ENCODE measurements around the gene TMEM135.

Gene TMEM135

DNA sequence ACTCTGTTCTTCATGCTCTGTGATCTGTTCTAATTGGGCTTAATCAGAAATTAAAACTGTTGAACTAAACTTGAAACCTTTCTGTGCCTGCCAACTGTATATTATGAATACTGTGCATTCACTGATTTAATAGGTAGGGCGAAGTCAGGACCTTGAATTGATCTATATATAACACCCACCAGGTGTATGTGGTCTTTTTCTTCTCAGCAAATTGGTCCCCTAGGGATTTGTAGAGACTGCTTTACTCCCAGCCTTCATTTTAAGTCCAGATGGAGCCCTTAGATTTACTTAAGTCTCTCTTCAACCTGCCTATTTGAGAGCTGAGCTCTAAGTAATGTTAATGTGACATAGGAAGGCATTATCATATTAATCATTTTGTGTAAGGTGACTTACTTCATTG lies 257.5 kb downstream of the TMEM135 start:
- no peak overlapping the region for H3K4me3 ChIP-seq (ENCODE audit: low read depth, low read length)
- no peak for DNase-seq (ENCODE audit: low read depth)
- TF ChIP-seq, protein P1, sequence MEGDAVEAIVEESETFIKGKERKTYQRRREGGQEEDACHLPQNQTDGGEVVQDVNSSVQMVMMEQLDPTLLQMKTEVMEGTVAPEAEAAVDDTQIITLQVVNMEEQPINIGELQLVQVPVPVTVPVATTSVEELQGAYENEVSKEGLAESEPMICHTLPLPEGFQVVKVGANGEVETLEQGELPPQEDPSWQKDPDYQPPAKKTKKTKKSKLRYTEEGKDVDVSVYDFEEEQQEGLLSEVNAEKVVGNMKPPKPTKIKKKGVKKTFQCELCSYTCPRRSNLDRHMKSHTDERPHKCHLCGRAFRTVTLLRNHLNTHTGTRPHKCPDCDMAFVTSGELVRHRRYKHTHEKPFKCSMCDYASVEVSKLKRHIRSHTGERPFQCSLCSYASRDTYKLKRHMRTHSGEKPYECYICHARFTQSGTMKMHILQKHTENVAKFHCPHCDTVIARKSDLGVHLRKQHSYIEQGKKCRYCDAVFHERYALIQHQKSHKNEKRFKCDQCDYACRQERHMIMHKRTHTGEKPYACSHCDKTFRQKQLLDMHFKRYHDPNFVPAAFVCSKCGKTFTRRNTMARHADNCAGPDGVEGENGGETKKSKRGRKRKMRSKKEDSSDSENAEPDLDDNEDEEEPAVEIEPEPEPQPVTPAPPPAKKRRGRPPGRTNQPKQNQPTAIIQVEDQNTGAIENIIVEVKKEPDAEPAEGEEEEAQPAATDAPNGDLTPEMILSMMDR (conservative IDR thresholded peaks at IDR 0.05; ENCODE audit: low read depth, low read length): no peak

DNA sequence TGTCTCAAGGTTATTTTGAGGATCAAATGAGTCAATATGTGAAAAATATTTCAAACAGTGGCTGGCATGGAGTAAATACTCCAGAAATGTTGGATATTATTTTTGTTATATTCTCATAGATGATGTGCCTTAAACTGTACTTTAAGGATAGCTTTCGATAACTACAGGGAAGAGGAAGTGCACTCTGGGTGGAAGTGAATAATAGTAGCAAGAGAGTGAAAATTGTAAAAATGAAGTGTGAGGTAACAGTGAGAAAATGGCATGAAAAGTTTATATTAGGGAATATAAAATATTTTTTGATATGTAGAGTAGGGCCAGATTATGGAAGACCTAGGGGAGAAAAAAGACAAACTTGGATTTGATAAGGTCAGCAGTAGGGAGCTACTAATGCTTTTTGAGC lies 258.9 kb downstream of the TMEM135 start:
- no peak overlapping the region for H3K4me3 ChIP-seq (ENCODE audit: low read depth, low read length)
- DNase-seq (ENCODE audit: low read depth): no peak
- TF ChIP-seq, protein P1 (conservative IDR thresholded peaks at IDR 0.05; ENCODE audit: low read depth, low read length): no peak

DNA sequence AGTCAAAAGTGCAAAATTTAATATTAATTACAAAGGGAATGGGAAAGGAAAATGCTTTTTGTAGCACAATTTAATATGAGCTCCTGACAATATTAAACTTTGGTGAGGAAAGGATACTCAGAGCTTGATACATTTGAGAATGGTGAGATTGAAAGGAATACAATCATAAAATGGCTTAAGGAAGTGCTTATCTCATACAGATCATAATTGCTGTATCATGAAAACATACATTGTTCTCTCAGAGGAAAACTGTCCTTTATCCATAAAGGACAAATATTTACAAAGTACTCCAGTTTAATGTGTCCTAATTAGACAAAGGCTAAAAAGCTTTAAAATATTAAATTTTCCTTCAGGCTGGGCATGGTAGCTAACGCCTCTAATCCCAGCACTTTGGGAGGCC lies 260.4 kb downstream of the TMEM135 start:
- TF ChIP-seq, protein P1 (conservative IDR thresholded peaks at IDR 0.05; ENCODE audit: low read depth, low read length): no peak
- DNase-seq (ENCODE audit: low read depth): no peak

DNA sequence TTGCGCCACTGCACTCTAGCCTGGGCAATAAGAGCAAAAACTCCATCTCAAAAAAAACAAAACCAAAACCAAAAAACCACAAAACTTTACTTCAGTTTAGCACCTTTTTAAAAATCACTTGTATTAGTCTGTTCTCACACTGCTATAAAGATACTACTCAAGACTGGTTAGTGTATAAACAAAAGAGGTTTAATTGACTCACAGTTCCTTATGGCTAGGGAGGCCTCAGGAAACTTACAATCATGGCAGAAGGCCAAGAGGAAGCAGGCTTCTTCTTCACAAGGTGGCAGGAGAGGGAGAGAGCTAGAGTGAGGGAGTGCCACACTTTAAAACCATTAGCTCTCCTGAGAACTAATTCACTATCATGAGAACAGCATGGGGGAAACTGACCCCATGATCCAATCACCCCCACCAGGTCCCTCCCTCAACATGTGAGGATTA lies 261.3 kb downstream of the TMEM135 start:
- TF ChIP-seq, protein P1 (conservative IDR thresholded peaks at IDR 0.05; ENCODE audit: low read depth, low read length): no peak
- no peak for DNase-seq (ENCODE audit: low read depth)
- H3K4me3 ChIP-seq (ENCODE audit: low read depth, low read length): no peak overlapping the region

More for the DNA sequence above, 260.4 kb downstream of the TMEM135 start:
- H3K4me3 ChIP-seq (ENCODE audit: low read depth, low read length): no peak overlapping the region

DNA sequence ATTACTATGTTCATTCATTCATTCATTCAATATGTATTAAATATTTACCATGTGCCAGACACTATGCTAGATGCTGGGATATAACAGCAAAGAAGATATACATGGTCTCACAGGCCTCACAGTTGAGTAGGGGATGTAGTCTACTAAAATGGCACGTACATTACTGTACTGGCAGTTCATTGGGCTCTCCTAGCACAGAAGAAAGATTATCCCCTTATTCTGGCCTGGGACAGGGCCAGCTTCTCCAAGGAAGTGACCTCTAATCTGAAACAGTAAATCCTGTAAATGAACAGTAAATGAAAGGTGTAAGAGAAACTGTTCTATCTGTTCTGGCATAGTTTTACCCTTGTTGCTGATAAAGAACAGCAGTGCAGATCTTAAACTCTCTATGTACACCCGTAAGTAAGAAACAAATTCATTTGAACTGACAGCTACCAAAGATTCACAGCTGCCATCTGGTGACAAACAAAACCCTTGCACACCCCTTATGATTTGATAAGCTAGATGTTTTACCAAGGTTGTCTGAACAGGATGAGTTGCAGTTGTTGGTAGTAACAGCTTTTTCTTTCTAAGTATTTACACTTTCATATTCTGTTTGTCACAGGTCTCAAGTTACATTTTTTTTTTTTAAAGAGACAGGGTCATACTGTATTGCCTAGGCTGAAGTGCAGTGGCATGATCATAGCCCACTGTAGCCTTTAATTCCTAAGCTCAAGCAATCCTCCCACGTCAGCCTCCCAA lies 263.1 kb downstream of the TMEM135 start:
- H3K4me3 ChIP-seq (ENCODE audit: low read depth, low read length): no peak overlapping the region
- DNase-seq (ENCODE audit: low read depth): peak; percentile 29
- TF ChIP-seq, protein P1 (conservative IDR thresholded peaks at IDR 0.05; ENCODE audit: low read depth, low read length): peak; percentile 3

DNA sequence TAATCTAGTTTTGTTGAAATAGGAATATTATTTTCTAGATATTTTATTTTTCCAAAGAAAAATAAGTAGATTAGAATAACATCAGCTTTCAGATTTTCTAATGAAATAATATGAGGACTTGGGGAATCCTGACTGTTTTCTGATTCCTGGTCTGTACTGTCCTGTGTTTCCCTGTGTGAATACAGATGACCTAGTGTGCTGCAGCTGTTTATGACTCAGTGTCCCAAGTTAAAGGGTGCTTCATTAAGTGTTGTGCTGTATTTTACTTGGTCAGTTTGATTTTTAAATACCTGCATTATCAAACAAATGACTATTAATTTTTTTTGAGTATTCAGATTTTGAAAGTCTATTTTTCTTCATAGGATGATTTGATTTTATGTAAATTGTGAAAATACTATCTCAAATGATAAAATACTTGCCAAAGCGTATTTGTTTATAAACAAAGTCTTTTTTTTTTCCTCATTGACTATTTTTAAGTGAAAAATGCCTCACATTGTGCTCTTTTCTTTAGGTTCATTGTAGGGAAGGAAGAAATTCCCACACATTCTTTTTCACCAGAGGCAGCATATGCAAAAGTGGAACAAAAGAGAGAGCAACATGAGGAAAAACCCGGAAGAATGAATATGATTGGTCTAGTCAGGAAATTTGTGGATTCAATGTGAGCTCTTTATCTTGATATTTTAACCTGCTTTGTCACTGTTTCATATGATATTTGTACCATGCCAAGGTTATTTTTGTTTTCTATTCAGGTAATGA lies 264.2 kb downstream of the TMEM135 start:
- no peak overlapping the region for H3K4me3 ChIP-seq (ENCODE audit: low read depth, low read length)
- peak; percentile 32 for DNase-seq (ENCODE audit: low read depth)
- TF ChIP-seq, protein P1 (conservative IDR thresholded peaks at IDR 0.05; ENCODE audit: low read depth, low read length): no peak

All from choroid plexus epithelial cell (primary cell).